HG03045 (cell line): ENCODE measurements around the gene RALGAPB.

Experiments
- ATAC-seq: cut with Tn5 transposase; IDR thresholded peaks from one replicate; pipeline ENCODE4 v1.9.1; 2021; ENCODE audit warnings: mild to moderate bottlenecking, moderate library complexity; ENCODE audit not compliant: unreplicated experiment

RALGAPB gene

GRCh38 chr20:38543014-38543906, 70.6 kb downstream of the RALGAPB start:
- no peak for ATAC-seq

- ATAC-seq: no peak
Observed at GRCh38 chr20:38545771-38546170, 73.1 kb downstream of the RALGAPB start.

GRCh38 chr20:38547288-38548085, 74.8 kb downstream of the RALGAPB start:
- no peak for ATAC-seq

GRCh38 chr20:38548356-38549083, 75.9 kb downstream of the RALGAPB start:
- ATAC-seq: no peak

GRCh38 chr20:38550274-38550673, 77.6 kb downstream of the RALGAPB start:
- no peak for ATAC-seq

- no peak for ATAC-seq
Observed at GRCh38 chr20:38551056-38551626, 78.5 kb downstream of the RALGAPB start.

GRCh38 chr20:38554986-38555385, 82.3 kb downstream of the RALGAPB start:
- no peak for ATAC-seq

- ATAC-seq: no peak
Observed at GRCh38 chr20:38555395-38555794, 82.8 kb downstream of the RALGAPB start.

- no peak for ATAC-seq
Observed at GRCh38 chr20:38557174-38557573, 84.5 kb downstream of the RALGAPB start.

- no peak for ATAC-seq
Observed at GRCh38 chr20:38558596-38559360, 86.1 kb downstream of the RALGAPB start.

GRCh38 chr20:38559764-38560163, 87.1 kb downstream of the RALGAPB start:
- ATAC-seq: no peak

- no peak for ATAC-seq
Observed at GRCh38 chr20:38563802-38564431, 91.3 kb downstream of the RALGAPB start.

- no peak for ATAC-seq
Observed at GRCh38 chr20:38564680-38565079, 92.0 kb downstream of the RALGAPB start.

GRCh38 chr20:38566036-38566598, 93.5 kb downstream of the RALGAPB start:
- no peak for ATAC-seq

- ATAC-seq: no peak
Observed at GRCh38 chr20:38569747-38570525, 97.3 kb downstream of the RALGAPB start.

GRCh38 chr20:38573413-38573812, 100.8 kb downstream of the RALGAPB start:
- no peak for ATAC-seq

GRCh38 chr20:38579219-38579910, 106.7 kb downstream of the RALGAPB start:
- no peak for ATAC-seq

GRCh38 chr20:38579921-38580320, 107.3 kb downstream of the RALGAPB start:
- ATAC-seq: no peak
